HG03521 (cell line): ENCODE data around the gene PPT2.

Experiments
- ATAC-seq: cut with Tn5 transposase; IDR thresholded peaks from one replicate; pipeline ENCODE4 v1.9.1; 2021; ENCODE audit warnings: mild to moderate bottlenecking, moderate library complexity; ENCODE audit not compliant: unreplicated experiment

PPT2 gene

GRCh38 chr6:32153564-32154513 lies at the start of gene PPT2:
Gene PPT2, plus strand, starts transcription at chr6:32154141. Its CDS starts 454 bp downstream, at chr6:32154595.
- peak; percentile 24 for ATAC-seq

GRCh38 chr6:32105433-32105832 lies 48.5 kb upstream of the PPT2 start:
- ATAC-seq = no peak

- no peak for ATAC-seq
Measured at GRCh38 chr6:32107406-32107805, 46.5 kb upstream of the PPT2 start.

- no peak for ATAC-seq
Measured at GRCh38 chr6:32108094-32108627, 45.8 kb upstream of the PPT2 start.

- no peak for ATAC-seq
Measured at GRCh38 chr6:32108727-32109113, 45.2 kb upstream of the PPT2 start.

- no peak for ATAC-seq
Measured at GRCh38 chr6:32109114-32109764, 44.7 kb upstream of the PPT2 start, which contains the start of gene TNXB. Gene TNXB, minus strand, starts transcription at chr6:32109338. Its CDS starts 11,140 bp downstream, at chr6:32098198.

- no peak for ATAC-seq
Measured at GRCh38 chr6:32109765-32110160, 44.2 kb upstream of the PPT2 start.

GRCh38 chr6:32110632-32111031 lies 43.3 kb upstream of the PPT2 start:
- no peak for ATAC-seq

GRCh38 chr6:32111424-32112066 lies 42.4 kb upstream of the PPT2 start:
- no peak for ATAC-seq

GRCh38 chr6:32112431-32112980 lies 41.4 kb upstream of the PPT2 start:
- ATAC-seq = no peak

- ATAC-seq = no peak
Measured at GRCh38 chr6:32113386-32114352, 40.3 kb upstream of the PPT2 start.

GRCh38 chr6:32114796-32115195 lies 39.1 kb upstream of the PPT2 start:
- no peak for ATAC-seq

GRCh38 chr6:32115623-32116022 lies 38.3 kb upstream of the PPT2 start:
- no peak for ATAC-seq

- no peak for ATAC-seq
Measured at GRCh38 chr6:32116674-32117073, 37.3 kb upstream of the PPT2 start.

GRCh38 chr6:32117461-32117860 lies 36.5 kb upstream of the PPT2 start:
- ATAC-seq = no peak

GRCh38 chr6:32118782-32119628 lies 34.9 kb upstream of the PPT2 start:
- ATAC-seq = no peak

- ATAC-seq = no peak
Measured at GRCh38 chr6:32120573-32121059, 33.3 kb upstream of the PPT2 start.

- ATAC-seq = no peak
Measured at GRCh38 chr6:32123681-32124080, 30.3 kb upstream of the PPT2 start.

GRCh38 chr6:32126880-32127279 lies 27.1 kb upstream of the PPT2 start:
- ATAC-seq = no peak
